Testis (tissue), 3 donors: ENCODE results near the gene CIAPIN1. TPM values are rescaled to one million over a fixed set of nuclear protein-coding genes. Genes with fewer than 3 reads are reported as not detected.

Experiments used
- DNase-seq: peaks from one replicate; pipeline ENCODE4 v3.0.0-alpha.2; 2019
- H3K27ac ChIP-seq, 2 donors: fragments of 200-600 bp; sonication (generic); one replicate each; pipeline ENCODE4 v1.5.1; 2019
- H3K27me3 ChIP-seq: fragments of 200-600 bp; sonication (generic); one replicate; pipeline ENCODE4 v1.5.1; 2019
- H3K36me3 ChIP-seq: fragments of 200-600 bp; sonication (generic); one replicate; pipeline ENCODE4 v1.5.1; 2017; ENCODE audit warnings: low read depth; ENCODE audit errors: missing control alignments
- H3K4me1 ChIP-seq: fragments of 200-600 bp; sonication (generic); one replicate; pipeline ENCODE4 v1.5.1; 2019
- H3K4me3 ChIP-seq, 2 donors: fragments of 200-600 bp; sonication (generic); one replicate each; pipeline ENCODE4 v1.5.1; 2017 to 2019
- H3K9me3 ChIP-seq: fragments of 200-600 bp; sonication (generic); one replicate; pipeline ENCODE4 v1.5.1; 2017
- CTCF ChIP-seq, 3 experiments: fragments of 450-650 bp in 2 of 3; fragments of 200-600 bp in 1 of 3; sonication (generic) in 1 of 3; IDR thresholded peaks; one replicate each; pipeline ENCODE4 v1.5.1; 2016 to 2019; ENCODE audit warnings: antibody characterized with exemption in 3 of 3, mild to moderate bottlenecking in 2 of 3, moderate library complexity in 1 of 3
- POLR2A ChIP-seq: fragments of 450-650 bp; IDR thresholded peaks from one replicate; pipeline ENCODE4 v1.6.1; 2017; ENCODE audit warnings: antibody characterized with exemption, mild to moderate bottlenecking, moderate library complexity
- WGBS, 2 donors: methylation state at CpG; one replicate each; pipeline ENCODE4 v1.1.5; 2018; 5-methylcytosine and 5-hydroxymethylcytosine counted together
- intact Hi-C: fragments of 100-400 bp; cut with DNase I; formaldehyde crosslinking; loops from one replicate; pipeline ENCODE4 v1.15.1; 2023; ENCODE audit warnings: low total_unique reads
- polyA plus RNA-seq: library from polyadenylated mRNA; stranded (reverse); fragments of 350-450 nt; fragmentation: Illumina TruSeq; extraction: RNeasy Lipid Tissue Mini Kit (QIAGEN cat#74804); gene quantifications from one replicate; pipeline ENCODE4 v1.2.3, GENCODE V29; 2014; ENCODE audit warnings: low read depth, low replicate concordance; ENCODE audit not compliant: insufficient read depth
- total RNA-seq, 2 donors: library from RNA; depleted of rRNA; stranded (reverse); fragments of >200 nt; gene quantifications; one replicate each; pipeline ENCODE4 v1.2.3, GENCODE V29; 2016

The CIAPIN1 gene
- total and polyA plus RNA-seq, 3 donors from 2014 or later = 74.9 to 205 (median 77.1) TPM

DNA sequence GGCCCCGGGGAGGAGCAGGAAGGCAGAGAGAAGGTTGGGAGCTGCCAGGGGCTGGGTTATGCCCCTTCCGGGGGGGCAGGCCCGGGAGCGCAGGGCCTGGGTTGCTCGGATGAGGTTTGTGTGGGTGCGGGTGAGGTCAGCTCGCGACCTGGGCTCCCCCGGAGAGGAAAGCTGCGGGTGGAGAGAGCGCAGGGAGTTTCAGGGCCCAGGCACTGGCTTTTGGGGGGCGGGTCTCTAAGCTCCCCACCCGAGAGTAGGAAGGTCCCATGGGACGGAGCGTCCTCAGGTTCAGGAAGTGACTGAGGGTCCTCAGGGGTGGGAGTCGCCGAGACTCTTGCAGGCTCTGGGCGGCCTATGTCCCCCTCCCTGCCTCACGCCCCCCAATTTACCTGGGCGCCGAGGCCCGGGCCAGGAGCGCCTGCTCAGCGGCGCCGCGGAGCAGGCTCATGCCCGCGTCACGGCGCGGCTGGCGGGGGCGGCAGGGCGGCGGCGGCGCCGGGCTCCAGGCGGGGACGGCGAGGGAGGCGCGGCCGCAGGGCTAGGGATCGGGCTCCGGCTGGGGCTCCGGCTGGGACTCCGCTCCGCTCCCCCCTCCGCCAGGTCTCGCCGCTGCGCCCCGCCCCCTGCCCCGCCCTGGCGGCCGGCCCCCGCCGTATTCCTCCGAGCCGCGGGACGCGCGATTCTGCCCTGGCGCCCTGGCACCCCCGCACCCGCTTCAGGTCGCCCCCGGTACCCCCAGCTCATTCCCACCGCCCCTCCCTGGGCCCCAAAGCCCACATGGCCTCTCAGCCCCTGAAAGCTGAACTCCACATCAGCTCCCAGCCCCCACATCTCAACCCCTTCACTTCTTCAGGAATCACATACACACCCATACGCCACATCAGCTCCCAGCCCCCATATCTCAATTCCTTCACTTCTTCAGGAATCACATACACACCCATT is 39.0 kb upstream of the CIAPIN1 start, which contains the start of gene DOK4:
DOK4 (minus strand) TSS at position 578 of the 942 bp plus-strand sequence. CDS start 6,986 bp downstream, outside the sequence.
- 1% methylated on average over 14 to 70 of the region's 73 CpGs for WGBS, 2 donors
- H3K9me3 ChIP-seq = no peaks in the 10 kb centered on the region
- no peaks in the 10 kb centered on the region for H3K36me3 ChIP-seq
- peak within 1 kb of the TSS; percentile 4 to 59 for H3K27ac ChIP-seq
- no peaks in the 10 kb centered on the region for H3K27me3 ChIP-seq
- H3K4me3 ChIP-seq = peak within 1 kb of the TSS; percentile 65 to 72
- intact Hi-C loops = no loop called here
- H3K4me1 ChIP-seq = peaks cover 12% of the 10 kb centered on the region
- DNase-seq = peak; percentile 86
- no peak for TF ChIP-seq CTCF (IDR thresholded peaks at IDR 0.05)
- no peak for TF ChIP-seq POLR2A

DNA sequence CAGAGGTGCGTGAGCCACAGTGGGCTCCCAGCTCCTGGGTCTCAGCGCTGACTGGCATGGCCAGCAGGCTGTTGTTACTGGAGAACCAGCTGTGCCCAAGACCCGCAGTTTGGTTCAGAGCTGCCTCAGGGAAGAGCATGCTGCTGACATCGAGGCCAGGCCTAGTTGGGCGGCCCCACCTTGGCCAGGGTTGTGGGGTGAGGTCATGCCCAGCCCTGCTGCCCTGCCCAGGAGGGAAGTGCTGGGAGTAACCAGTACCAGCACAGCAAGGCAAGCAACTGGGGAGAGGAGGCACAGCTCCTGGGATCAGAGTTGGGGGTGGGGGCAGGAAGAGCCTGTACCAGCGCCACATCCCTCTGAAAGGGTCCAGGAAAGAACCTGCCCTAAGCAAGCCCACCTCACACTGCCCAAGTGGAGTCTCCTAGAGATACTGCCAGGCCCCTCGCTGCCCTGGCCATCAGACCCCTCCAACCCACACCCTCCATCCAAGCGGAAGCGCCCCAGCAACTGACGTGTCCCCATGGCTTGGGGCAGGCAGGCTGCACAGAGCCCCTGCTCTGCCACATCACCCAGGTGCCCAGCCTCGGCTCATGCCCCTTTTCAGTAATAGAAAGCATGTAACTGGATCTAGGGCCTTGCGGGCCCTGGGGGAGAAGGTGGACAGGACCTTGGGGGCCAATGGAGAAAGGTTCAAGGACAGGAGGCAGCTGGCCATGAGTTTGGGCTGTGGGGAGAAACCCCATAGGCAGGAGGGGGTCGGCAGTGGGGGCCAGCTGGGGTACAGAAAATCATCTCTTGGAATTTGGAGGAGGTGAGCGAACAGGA is 38.1 kb upstream of the CIAPIN1 start:
- Histone ChIP-seq H3K27ac (peak overlapping the region; percentile 4 to 59), H3K27me3 (no peaks in the 10 kb centered on the region), H3K9me3 (no peaks in the 10 kb centered on the region), H3K36me3 (no peaks in the 10 kb centered on the region), H3K4me3 (peak overlapping the region; percentile 65 to 72), H3K4me1 (peaks cover 17% of the 10 kb centered on the region)
- intact Hi-C loops = no loop called here
- TF ChIP-seq CTCF (IDR thresholded peaks at IDR 0.05) (no peak), POLR2A (no peak)
- WGBS, 2 donors = 16 to 58% methylated on average over 3 to 14 of the region's 14 CpGs
- no peak for DNase-seq

GRCh38 chr16:57484515-57485005 is 37.4 kb upstream of the CIAPIN1 start:
- intact Hi-C loops = no loop called here
- no peak overlapping the region for H3K4me3 ChIP-seq
- WGBS, 2 donors = 87 to 92% methylated on average over 8 of the region's 8 CpGs
- H3K9me3 ChIP-seq = no peaks in the 10 kb centered on the region
- no peaks in the 10 kb centered on the region for H3K36me3 ChIP-seq
- H3K4me1 ChIP-seq = peaks cover 25% of the 10 kb centered on the region
- DNase-seq = no peak
- no peak overlapping the region for H3K27ac ChIP-seq
- no peaks in the 10 kb centered on the region for H3K27me3 ChIP-seq
- TF ChIP-seq CTCF (IDR thresholded peaks at IDR 0.05) (no peak), POLR2A (no peak)

GRCh38 chr16:57483725-57484514 is 36.7 kb upstream of the CIAPIN1 start:
- no peak for DNase-seq

More at GRCh38 chr16:57483725-57484514, 36.7 kb upstream of the CIAPIN1 start:
- Histone ChIP-seq H3K27me3 (no peaks in the 10 kb centered on the region), H3K4me3 (no peak overlapping the region), H3K9me3 (no peaks in the 10 kb centered on the region), H3K27ac (no peak overlapping the region), H3K36me3 (no peaks in the 10 kb centered on the region), H3K4me1 (peaks cover 31% of the 10 kb centered on the region)
- TF ChIP-seq CTCF (IDR thresholded peaks at IDR 0.05) = no peak
- TF ChIP-seq POLR2A = no peak
- 76 to 93% methylated on average over 2 to 19 of the region's 19 CpGs for WGBS, 2 donors
- intact Hi-C loops = no loop called here
